Sigmoid colon (tissue), 4 donors: ENCODE data around the gene OR2C1.

Experiments used
- EP300 ChIP-seq, 4 donors: sonication (generic); formaldehyde crosslinking; IDR thresholded peaks; one replicate each; pipeline ENCODE4 v1.6.1; 2017; ENCODE audit warnings: antibody characterized with exemption in 4 of 4
- POLR2A ChIP-seq, 2 donors: fragments of 450-650 bp; IDR thresholded peaks; one replicate each; pipeline ENCODE4 v1.6.1; 2016; ENCODE audit warnings: antibody characterized with exemption in 2 of 2, mild to moderate bottlenecking in 2 of 2, moderate library complexity in 2 of 2
- TF ChIP-seq, protein P1 (sequence below), 4 experiments: fragments of 450-650 bp in 3 of 4; fragments of 200-600 bp in 1 of 4; IDR thresholded peaks; one replicate each; pipeline ENCODE4 v1.5.1; 2016 to 2019; ENCODE audit warnings: antibody characterized with exemption in 4 of 4, mild to moderate bottlenecking in 3 of 4, moderate library complexity in 2 of 4

DNA sequence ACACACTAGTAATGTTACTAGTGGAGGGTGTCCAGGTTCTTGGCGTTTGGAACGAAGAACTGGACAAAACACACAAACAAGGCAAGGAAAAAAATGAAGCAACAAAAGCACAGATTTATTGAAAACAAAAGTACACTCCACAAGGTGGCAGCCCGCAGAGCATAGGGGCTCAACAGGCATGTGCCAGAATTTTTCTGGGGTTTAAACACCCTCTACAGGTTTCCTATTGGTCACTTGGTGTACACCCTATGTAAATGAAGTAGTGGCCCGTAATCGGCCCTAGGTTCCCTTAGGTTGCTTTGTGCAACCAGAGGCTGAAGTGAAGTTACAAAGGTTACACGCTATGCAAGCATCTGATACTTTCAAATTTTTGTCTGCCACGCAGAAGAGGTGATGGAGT lies 8.1 kb downstream of the OR2C1 start:
- no peak for TF ChIP-seq POLR2A (IDR thresholded peaks at IDR 0.05)
- TF ChIP-seq, protein P1, sequence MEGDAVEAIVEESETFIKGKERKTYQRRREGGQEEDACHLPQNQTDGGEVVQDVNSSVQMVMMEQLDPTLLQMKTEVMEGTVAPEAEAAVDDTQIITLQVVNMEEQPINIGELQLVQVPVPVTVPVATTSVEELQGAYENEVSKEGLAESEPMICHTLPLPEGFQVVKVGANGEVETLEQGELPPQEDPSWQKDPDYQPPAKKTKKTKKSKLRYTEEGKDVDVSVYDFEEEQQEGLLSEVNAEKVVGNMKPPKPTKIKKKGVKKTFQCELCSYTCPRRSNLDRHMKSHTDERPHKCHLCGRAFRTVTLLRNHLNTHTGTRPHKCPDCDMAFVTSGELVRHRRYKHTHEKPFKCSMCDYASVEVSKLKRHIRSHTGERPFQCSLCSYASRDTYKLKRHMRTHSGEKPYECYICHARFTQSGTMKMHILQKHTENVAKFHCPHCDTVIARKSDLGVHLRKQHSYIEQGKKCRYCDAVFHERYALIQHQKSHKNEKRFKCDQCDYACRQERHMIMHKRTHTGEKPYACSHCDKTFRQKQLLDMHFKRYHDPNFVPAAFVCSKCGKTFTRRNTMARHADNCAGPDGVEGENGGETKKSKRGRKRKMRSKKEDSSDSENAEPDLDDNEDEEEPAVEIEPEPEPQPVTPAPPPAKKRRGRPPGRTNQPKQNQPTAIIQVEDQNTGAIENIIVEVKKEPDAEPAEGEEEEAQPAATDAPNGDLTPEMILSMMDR (IDR thresholded peaks at IDR 0.05), result no peak
- TF ChIP-seq EP300 (IDR thresholded peaks at IDR 0.05), result no peak
